Measurements from ENCODE around the gene NAA35. TPM values are rescaled to one million over a fixed set of nuclear protein-coding genes. Genes with fewer than 3 reads are reported as not detected.
A peak's percentile ranks its signal among the peaks of the same experiment; 100 is the strongest.

NAA35 gene
- total RNA-seq, 4 donors from 2014 or later = 18.8 to 27.9 (median 22.2) TPM

GRCh38 chr9:85943757-85944430, 2.9 kb downstream of the NAA35 start:
- TF ChIP-seq EP300 (IDR thresholded peaks at IDR 0.05) = no peak
- TF ChIP-seq CTCF (IDR thresholded peaks at IDR 0.05) = no peak
- no peak for TF ChIP-seq POLR2A (IDR thresholded peaks at IDR 0.05)
- H3K4me3 ChIP-seq = no peak overlapping the region
- H3K4me1 ChIP-seq = peaks cover 0 to 44% (median 13%) of the 10 kb centered on the region in 4 donors
- DNase-seq (ENCODE audit: low spot score in 2 of 2) = no peak
- H3K36me3 ChIP-seq = peaks cover 0 to 43% (median 0%) of the 10 kb centered on the region in 3 donors
- no peaks in the 10 kb centered on the region for H3K9me3 ChIP-seq
- WGBS, 2 donors = 76 to 78% methylated on average over 1 of the region's 1 CpG
- no peak overlapping the region for H3K27ac ChIP-seq
- H3K27me3 ChIP-seq = no peaks in the 10 kb centered on the region

- no peak for TF ChIP-seq POLR2A (IDR thresholded peaks at IDR 0.05)
- no peak for TF ChIP-seq CTCF (IDR thresholded peaks at IDR 0.05)
- TF ChIP-seq EP300 (IDR thresholded peaks at IDR 0.05) = no peak
- Histone ChIP-seq H3K9me3 (no peaks in the 10 kb centered on the region), H3K27me3 (no peaks in the 10 kb centered on the region), H3K4me3 (no peak overlapping the region), H3K36me3 (peaks cover 0 to 45% (median 0%) of the 10 kb centered on the region in 3 donors), H3K4me1 (peaks cover 0 to 44% (median 13%) of the 10 kb centered on the region in 4 donors), H3K27ac (no peak overlapping the region)
- WGBS, 2 donors = 63 to 72% methylated on average over 2 of the region's 2 CpGs
- no peak for DNase-seq (ENCODE audit: low spot score in 2 of 2)
Measured at GRCh38 chr9:85944672-85945071, 3.7 kb downstream of the NAA35 start.

GRCh38 chr9:85949586-85950335, 8.8 kb downstream of the NAA35 start:
- Histone ChIP-seq H3K27me3 (no peaks in the 10 kb centered on the region), H3K4me1 (peaks cover 0 to 18% (median 0%) of the 10 kb centered on the region in 4 donors), H3K27ac (no peak overlapping the region), H3K4me3 (no peak overlapping the region), H3K36me3 (peaks cover 0 to 47% (median 0%) of the 10 kb centered on the region in 3 donors), H3K9me3 (no peaks in the 10 kb centered on the region)
- TF ChIP-seq CTCF (IDR thresholded peaks at IDR 0.05) (no peak), POLR2A (IDR thresholded peaks at IDR 0.05) (no peak), EP300 (IDR thresholded peaks at IDR 0.05) (no peak)
- 66 to 71% methylated on average over 4 of the region's 4 CpGs for WGBS, 2 donors
- DNase-seq (ENCODE audit: low spot score in 2 of 2) = no peak

- Histone ChIP-seq H3K4me3 (no peak overlapping the region), H3K36me3 (peaks cover 0 to 41% (median 0%) of the 10 kb centered on the region in 3 donors), H3K9me3 (no peaks in the 10 kb centered on the region), H3K4me1 (peaks cover 0 to 23% (median 3%) of the 10 kb centered on the region in 4 donors), H3K27ac (no peak overlapping the region), H3K27me3 (no peaks in the 10 kb centered on the region)
- no peak for TF ChIP-seq CTCF (IDR thresholded peaks at IDR 0.05)
- WGBS, 2 donors = 65 to 72% methylated on average over 3 of the region's 3 CpGs
- DNase-seq (ENCODE audit: low spot score in 2 of 2) = no peak
Measured at GRCh38 chr9:85959955-85960354, 19.0 kb downstream of the NAA35 start.

GRCh38 chr9:85960688-85961093, 19.7 kb downstream of the NAA35 start:
- no peak for TF ChIP-seq POLR2A (IDR thresholded peaks at IDR 0.05)
- TF ChIP-seq CTCF (IDR thresholded peaks at IDR 0.05) = no peak
- no peak for TF ChIP-seq EP300 (IDR thresholded peaks at IDR 0.05)
- Histone ChIP-seq H3K36me3 (peaks cover 0 to 46% (median 0%) of the 10 kb centered on the region in 3 donors), H3K27ac (peak overlapping the region in 1 of 4 donors; percentile 36), H3K27me3 (no peaks in the 10 kb centered on the region), H3K4me3 (no peak overlapping the region), H3K9me3 (no peaks in the 10 kb centered on the region), H3K4me1 (peaks cover 0 to 23% (median 3%) of the 10 kb centered on the region in 4 donors)
- DNase-seq (ENCODE audit: low spot score in 2 of 2) = no peak
- WGBS, 2 donors = 34 to 35% methylated on average over 3 of the region's 3 CpGs

Data from tibial nerve (tissue), 4 donors.